K562 (cell line): ENCODE data around the gene RPS6KA2. TPM values are rescaled to one million over a fixed set of nuclear protein-coding genes. Genes with fewer than 3 reads are reported as not detected.

Experiments
- BHLHE40 ChIP-seq: IDR thresholded peaks from 2 replicates; pipeline ENCODE4 v1.6.1; 2011; ENCODE audit warnings: low read length, improper control_type of control experiment
- CREBBP ChIP-seq: IDR thresholded peaks from one replicate; pipeline ENCODE4 v1.6.1; 2012; ENCODE audit warnings: low read depth, mild to moderate bottlenecking, control low read depth, inconsistent platforms, low read length
- DDX20 ChIP-seq: fragments of 450-650 bp; IDR thresholded peaks from 2 replicates; pipeline ENCODE4 v1.6.1; 2016; ENCODE audit warnings: missing genetic modification characterization, low read depth, mild to moderate bottlenecking, missing compliant biosample characterization, moderate library complexity
- KDM4B ChIP-seq, 2 experiments: fragments of 450-650 bp in 1 of 2; sonication (generic) in 1 of 2; IDR thresholded peaks; 2 replicates each; pipeline ENCODE4 v1.6.1; 2016 to 2017; ENCODE audit warnings: borderline replicate concordance in 2 of 2, antibody characterized with exemption in 1 of 2, low read depth in 1 of 2, mild to moderate bottlenecking in 1 of 2
- KHSRP ChIP-seq: fragments of 450-650 bp; IDR thresholded peaks from 2 replicates; pipeline ENCODE4 v1.6.1; 2017
- KLF6 ChIP-seq: fragments of 250-450 bp; sonication (Bioruptor Pico); IDR thresholded peaks from 2 replicates; pipeline ENCODE4 v1.4.0; 2020; ENCODE audit warnings: mild to moderate bottlenecking, moderate library complexity, borderline replicate concordance
- LCOR ChIP-seq: sonication (generic); formaldehyde crosslinking; IDR thresholded peaks from 2 replicates; pipeline ENCODE4 v1.8.0; 2022; ENCODE audit warnings: mild to moderate bottlenecking, missing genetic modification reagents
- PATZ1 ChIP-seq: fragments of 250-450 bp; sonication (Bioruptor Pico); IDR thresholded peaks from 2 replicates; pipeline ENCODE4 v1.5.0; 2020; ENCODE audit warnings: mild to moderate bottlenecking, borderline replicate concordance
- SMAD3 ChIP-seq: fragments of 450-650 bp; formaldehyde crosslinking; conservative IDR thresholded peaks from 2 replicates; pipeline ENCODE4 v1.4.0; 2020; ENCODE audit warnings: mild to moderate bottlenecking
- SMARCE1 ChIP-seq: fragments of 450-650 bp; IDR thresholded peaks from 2 replicates; pipeline ENCODE4 v1.7.1; 2016; ENCODE audit warnings: mild to moderate bottlenecking
- SRSF3 ChIP-seq: fragments of 200-400 bp; formaldehyde crosslinking; IDR thresholded peaks from 2 replicates; pipeline ENCODE4 v1.6.1; 2016; ENCODE audit warnings: mild to moderate bottlenecking, low read length, moderate library complexity; ENCODE audit not compliant: insufficient read depth
- ZNF133 ChIP-seq: fragments of 250-450 bp; sonication (Bioruptor Pico); IDR thresholded peaks from 2 replicates; pipeline ENCODE4 v1.4.0; 2020; ENCODE audit warnings: mild to moderate bottlenecking
- ZNF586 ChIP-seq: fragments of 450-650 bp; formaldehyde crosslinking; conservative IDR thresholded peaks from 2 replicates; pipeline ENCODE4 v1.4.0; 2020; ENCODE audit warnings: mild to moderate bottlenecking, moderate library complexity
- ZNF764 ChIP-seq: fragments of 250-450 bp; sonication (Bioruptor Pico); IDR thresholded peaks from 2 replicates; pipeline ENCODE4 v1.4.0; 2020; ENCODE audit warnings: low read depth, mild to moderate bottlenecking, moderate library complexity
- polyA plus RNA-seq, 8 experiments: library from polyadenylated mRNA; depleted of rRNA in 4 of 8; stranded (reverse) in 5 of 8; unstranded in 3 of 8; fragments of >200 nt; fragmentation: Nextera tagmentation in 2 of 8; fragmentation: Illumina TruSeq in 1 of 8; extraction: Ambion mirVana in 2 of 8; extraction: Trizol in 1 of 8; gene quantifications; 2 replicates each; pipeline versions ENCODE4 v1.2.1 to v1.2.3, GENCODE V29; 2011 to 2014; ENCODE audit warnings: inconsistent platforms in 1 of 8, missing spikeins in 1 of 8
- total RNA-seq, 7 experiments: library from RNA; depleted of rRNA in 6 of 7; stranded (reverse); fragments of >200 nt in 6 of 7; fragmentation: Illumina TruSeq in 2 of 7; extraction: Trizol in 2 of 7; gene quantifications; 2 replicates each; pipeline versions ENCODE4 v1.2.1 to v1.2.3, GENCODE V29; 2011 to 2021; ENCODE audit warnings: low replicate concordance in 1 of 7
- TF ChIP-seq, protein P1 (sequence below): fragments of 450-650 bp; IDR thresholded peaks from 2 replicates; pipeline ENCODE4 v1.6.1; 2016; ENCODE audit warnings: mild to moderate bottlenecking, moderate library complexity

The RPS6KA2 gene
- total and polyA plus RNA-seq, 9 of the 15 experiments (the other 6 are each of a cell fraction or from before 2014, with no cell fraction given): 0.29 to 1.00 (median 0.53) TPM

DNA sequence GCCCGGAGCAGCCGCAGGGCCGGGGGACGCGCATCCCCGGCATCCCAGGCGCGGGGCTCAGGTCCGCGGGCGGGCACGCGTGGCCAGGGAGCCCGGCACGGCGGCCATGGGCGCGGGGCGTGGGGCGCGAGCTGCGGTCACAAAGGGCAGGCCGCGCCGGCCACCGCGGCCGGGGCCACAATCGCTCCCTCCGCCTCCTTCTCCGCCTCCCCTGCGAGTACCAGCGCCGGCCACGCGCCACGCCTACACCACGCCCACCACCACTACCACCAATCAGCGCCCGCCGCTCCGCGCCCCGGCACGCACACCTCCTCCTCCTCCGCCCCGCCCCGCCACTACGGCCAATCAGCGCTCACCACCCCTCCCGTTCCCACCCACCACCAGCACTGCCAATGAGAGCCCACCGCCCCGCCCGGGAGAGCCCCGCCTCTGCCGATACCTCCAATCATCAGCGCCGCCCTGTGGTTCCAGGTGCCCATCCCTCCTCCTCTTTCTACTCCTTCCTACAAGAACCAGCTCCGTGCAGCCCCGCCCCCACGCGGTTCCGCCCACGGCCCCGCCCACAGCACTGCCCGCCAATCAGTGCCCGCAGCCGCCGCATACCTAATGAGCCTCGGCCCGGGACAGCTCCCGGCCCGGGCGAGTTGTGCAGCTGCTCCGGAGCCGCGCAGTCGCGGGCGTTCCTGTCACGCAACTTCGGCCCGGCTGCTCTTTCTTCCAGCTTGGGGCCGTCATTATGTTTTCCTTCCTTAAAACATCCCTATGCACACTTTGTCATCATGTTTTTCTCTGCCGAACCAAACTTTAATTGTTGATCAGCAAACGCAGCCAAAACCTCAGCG lies at the start of gene RPS6KA2 (continued):
- TF ChIP-seq, protein P1, sequence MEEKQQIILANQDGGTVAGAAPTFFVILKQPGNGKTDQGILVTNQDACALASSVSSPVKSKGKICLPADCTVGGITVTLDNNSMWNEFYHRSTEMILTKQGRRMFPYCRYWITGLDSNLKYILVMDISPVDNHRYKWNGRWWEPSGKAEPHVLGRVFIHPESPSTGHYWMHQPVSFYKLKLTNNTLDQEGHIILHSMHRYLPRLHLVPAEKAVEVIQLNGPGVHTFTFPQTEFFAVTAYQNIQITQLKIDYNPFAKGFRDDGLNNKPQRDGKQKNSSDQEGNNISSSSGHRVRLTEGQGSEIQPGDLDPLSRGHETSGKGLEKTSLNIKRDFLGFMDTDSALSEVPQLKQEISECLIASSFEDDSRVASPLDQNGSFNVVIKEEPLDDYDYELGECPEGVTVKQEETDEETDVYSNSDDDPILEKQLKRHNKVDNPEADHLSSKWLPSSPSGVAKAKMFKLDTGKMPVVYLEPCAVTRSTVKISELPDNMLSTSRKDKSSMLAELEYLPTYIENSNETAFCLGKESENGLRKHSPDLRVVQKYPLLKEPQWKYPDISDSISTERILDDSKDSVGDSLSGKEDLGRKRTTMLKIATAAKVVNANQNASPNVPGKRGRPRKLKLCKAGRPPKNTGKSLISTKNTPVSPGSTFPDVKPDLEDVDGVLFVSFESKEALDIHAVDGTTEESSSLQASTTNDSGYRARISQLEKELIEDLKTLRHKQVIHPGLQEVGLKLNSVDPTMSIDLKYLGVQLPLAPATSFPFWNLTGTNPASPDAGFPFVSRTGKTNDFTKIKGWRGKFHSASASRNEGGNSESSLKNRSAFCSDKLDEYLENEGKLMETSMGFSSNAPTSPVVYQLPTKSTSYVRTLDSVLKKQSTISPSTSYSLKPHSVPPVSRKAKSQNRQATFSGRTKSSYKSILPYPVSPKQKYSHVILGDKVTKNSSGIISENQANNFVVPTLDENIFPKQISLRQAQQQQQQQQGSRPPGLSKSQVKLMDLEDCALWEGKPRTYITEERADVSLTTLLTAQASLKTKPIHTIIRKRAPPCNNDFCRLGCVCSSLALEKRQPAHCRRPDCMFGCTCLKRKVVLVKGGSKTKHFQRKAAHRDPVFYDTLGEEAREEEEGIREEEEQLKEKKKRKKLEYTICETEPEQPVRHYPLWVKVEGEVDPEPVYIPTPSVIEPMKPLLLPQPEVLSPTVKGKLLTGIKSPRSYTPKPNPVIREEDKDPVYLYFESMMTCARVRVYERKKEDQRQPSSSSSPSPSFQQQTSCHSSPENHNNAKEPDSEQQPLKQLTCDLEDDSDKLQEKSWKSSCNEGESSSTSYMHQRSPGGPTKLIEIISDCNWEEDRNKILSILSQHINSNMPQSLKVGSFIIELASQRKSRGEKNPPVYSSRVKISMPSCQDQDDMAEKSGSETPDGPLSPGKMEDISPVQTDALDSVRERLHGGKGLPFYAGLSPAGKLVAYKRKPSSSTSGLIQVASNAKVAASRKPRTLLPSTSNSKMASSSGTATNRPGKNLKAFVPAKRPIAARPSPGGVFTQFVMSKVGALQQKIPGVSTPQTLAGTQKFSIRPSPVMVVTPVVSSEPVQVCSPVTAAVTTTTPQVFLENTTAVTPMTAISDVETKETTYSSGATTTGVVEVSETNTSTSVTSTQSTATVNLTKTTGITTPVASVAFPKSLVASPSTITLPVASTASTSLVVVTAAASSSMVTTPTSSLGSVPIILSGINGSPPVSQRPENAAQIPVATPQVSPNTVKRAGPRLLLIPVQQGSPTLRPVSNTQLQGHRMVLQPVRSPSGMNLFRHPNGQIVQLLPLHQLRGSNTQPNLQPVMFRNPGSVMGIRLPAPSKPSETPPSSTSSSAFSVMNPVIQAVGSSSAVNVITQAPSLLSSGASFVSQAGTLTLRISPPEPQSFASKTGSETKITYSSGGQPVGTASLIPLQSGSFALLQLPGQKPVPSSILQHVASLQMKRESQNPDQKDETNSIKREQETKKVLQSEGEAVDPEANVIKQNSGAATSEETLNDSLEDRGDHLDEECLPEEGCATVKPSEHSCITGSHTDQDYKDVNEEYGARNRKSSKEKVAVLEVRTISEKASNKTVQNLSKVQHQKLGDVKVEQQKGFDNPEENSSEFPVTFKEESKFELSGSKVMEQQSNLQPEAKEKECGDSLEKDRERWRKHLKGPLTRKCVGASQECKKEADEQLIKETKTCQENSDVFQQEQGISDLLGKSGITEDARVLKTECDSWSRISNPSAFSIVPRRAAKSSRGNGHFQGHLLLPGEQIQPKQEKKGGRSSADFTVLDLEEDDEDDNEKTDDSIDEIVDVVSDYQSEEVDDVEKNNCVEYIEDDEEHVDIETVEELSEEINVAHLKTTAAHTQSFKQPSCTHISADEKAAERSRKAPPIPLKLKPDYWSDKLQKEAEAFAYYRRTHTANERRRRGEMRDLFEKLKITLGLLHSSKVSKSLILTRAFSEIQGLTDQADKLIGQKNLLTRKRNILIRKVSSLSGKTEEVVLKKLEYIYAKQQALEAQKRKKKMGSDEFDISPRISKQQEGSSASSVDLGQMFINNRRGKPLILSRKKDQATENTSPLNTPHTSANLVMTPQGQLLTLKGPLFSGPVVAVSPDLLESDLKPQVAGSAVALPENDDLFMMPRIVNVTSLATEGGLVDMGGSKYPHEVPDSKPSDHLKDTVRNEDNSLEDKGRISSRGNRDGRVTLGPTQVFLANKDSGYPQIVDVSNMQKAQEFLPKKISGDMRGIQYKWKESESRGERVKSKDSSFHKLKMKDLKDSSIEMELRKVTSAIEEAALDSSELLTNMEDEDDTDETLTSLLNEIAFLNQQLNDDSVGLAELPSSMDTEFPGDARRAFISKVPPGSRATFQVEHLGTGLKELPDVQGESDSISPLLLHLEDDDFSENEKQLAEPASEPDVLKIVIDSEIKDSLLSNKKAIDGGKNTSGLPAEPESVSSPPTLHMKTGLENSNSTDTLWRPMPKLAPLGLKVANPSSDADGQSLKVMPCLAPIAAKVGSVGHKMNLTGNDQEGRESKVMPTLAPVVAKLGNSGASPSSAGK: no peak
- no peak for TF ChIP-seq CREBBP
- no peak for TF ChIP-seq SMARCE1
- TF ChIP-seq LCOR (CRISPR knock-in tag): no peak
- no peak for TF ChIP-seq KHSRP
- 0 out of 2 replicates have a peak, but pooled peaks have one; percentile 11 for TF ChIP-seq BHLHE40
- TF ChIP-seq SMAD3 (CRISPR knock-in tag): no peak
- TF ChIP-seq ZNF133 (CRISPR knock-in tag): no peak
- no peak for TF ChIP-seq PATZ1 (CRISPR knock-in tag)
- TF ChIP-seq SRSF3: no peak
- TF ChIP-seq KDM4B (IDR thresholded peaks at IDR 0.05; ENCODE audit: borderline replicate concordance in 2 of 2, low read depth in 1 of 2): no peak
- no peak for TF ChIP-seq DDX20
- TF ChIP-seq ZNF764 (CRISPR knock-in tag): no peak
- no peak for TF ChIP-seq ZNF586 (CRISPR knock-in tag)
- no peak for TF ChIP-seq KLF6 (CRISPR knock-in tag)
